T-helper 1 cell (primary cell): ENCODE results near the gene RERE.
A peak's percentile ranks its signal among the peaks of the same experiment; 100 is the strongest.
"Not testable (repeated sequence)": the region's sequence is repeated elsewhere in the genome, so short reads cannot be mapped to it uniquely, and the experiment has no call there.

Source experiments
- DNase-seq, 5 donors: peaks; one replicate each; pipeline ENCODE4 v3.0.0-alpha.2; 2012 to 2020

RERE gene

GRCh38 chr1:8631163-8631562 lies 186.3 kb downstream of the RERE start:
- no peak for DNase-seq

DNA sequence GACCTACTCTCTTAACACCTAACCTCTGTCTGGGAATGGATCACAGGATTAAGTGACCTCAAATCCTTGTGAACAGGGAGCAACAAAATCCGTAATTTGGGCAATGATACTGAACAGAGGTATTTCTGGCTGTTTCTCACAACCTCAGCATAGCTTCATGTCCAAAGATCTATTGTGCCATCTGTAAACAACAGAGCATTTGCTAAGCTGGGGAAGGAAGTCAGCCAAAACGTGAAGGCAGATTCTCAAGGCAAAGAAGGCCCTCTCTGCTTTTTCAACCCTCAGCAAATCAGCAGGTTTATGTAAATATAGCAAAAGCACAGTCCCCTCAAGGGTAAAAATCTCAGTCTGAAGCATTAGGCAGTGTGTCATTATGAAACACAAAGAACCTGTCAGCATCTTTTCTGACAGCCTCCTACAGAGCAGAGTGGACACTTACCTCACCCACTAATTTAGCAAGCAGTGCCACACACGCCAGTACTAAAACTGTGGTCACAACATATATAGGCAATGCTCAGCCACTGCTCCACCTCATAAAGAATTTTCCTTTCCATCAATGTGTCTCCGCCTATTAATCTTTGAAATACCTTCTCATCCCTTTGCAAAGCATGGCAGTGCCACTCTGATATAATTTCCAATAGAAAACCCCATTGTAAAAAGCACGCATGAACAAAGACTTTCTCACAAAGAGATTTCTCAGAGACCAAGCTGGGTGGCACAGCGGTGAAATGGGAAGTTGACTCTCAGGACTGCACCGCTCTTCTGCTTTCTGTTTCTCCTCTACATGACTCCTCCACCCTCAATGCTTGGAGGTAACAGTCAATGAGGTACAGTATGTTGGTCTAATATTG lies 188.0 kb downstream of the RERE start:
- DNase-seq, result peak in 1 of 5 donors; percentile 38

GRCh38 chr1:8628606-8629005 lies 188.8 kb downstream of the RERE start:
- no peak for DNase-seq

GRCh38 chr1:8627728-8628127 lies 189.7 kb downstream of the RERE start:
- no peak for DNase-seq

GRCh38 chr1:8625981-8626898 lies 191.2 kb downstream of the RERE start:
- DNase-seq, result no peak

DNA sequence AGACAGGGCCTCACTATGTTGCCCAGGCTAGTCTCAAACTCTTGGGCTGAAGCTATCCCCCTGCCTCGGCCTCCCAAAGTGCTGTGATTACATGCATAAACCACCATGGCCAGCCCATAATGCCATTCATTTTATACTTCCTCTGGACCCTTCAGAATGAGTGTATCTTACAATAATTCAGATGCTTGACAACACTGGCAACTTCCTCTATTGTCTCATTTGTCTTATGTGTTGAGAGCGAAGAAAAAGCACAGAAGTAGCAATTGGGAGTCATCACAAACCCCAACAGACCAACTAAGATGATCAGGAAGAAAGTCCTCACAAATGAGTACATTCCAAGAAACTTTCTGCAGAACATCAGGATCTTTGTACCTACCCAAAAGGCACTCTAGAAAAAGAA lies 191.9 kb downstream of the RERE start:
- DNase-seq, result no peak

DNA sequence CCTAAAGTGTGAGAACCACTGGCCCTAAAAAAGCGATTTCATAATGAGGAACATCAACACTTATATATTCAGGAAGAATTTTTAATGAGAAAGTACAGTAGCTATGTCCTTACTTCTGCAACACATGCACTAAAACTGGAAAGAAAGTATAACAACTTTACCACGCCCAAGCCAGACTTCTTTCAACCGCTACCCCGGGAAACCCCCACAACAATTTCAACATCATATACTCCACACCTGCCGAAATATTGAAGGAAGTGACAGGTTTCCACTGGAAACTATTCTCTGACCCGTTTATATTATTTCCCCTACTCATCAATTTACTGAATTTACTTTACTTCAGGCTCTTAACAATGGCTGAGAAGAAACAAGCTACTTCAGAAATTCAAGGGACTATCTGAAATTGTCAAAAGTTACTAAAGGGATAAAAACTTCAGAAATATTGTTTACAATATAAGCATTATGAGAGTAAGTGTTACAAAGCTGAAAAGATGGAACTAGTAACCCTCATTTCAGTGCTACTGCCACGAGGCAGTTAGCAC lies 193.7 kb downstream of the RERE start:
- DNase-seq, result peak in 1 of 5 donors; percentile 21

GRCh38 chr1:8621785-8622348 lies 195.6 kb downstream of the RERE start:
- not testable (repeated sequence) for DNase-seq

DNA sequence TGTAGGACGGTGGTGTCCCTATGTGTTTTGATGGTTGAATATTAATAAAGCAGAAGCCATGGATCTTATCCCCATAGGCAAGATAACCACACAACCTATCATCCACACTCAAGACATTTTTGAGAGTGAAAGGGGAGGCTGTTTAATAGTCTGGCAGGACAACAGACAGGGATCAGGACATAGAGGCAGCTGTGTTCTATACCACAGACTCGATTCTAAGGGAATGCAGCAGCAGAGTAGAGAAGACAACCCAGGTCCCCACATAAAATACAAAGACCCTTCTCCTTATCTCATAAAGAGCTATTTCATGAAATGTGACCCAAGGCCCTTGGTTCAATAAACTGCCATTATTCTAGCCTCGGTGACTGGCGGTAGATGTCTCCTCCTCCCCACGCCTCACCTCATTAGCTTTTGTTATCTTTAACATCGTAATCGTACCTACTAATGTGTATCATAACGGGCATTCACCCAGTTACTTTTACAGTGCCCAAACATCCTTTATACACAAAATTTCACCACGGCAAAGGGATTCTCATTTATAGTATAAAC lies 196.3 kb downstream of the RERE start:
- not testable (repeated sequence) for DNase-seq

DNA sequence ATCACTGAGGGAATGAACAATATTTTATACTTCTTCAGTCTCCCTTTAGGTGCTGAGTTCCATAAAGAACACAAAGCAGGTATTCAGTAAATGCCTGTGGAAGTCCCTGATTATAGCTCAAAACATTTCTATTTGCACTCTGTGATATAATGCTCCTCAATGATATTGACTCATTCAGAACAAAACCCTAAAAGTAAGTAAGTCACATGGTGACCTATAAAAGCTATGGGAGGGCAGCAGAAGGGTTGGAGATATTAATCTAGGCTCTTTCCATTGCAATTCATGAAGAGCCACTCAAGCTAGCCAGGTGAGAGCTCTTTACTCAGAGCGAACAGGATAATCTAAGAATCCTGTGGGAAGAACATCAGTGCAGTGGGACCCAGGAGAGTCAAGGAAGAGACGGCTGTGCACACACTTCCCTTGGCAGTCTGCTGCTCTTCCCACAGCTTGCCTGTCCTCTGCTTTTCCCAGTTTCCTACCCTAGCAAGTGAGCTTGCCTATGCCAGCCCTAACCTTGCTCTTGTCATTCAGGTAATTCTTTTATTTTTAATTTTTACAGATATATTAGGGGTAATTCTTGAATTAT lies 197.4 kb downstream of the RERE start:
- DNase-seq, result not testable (repeated sequence)

DNA sequence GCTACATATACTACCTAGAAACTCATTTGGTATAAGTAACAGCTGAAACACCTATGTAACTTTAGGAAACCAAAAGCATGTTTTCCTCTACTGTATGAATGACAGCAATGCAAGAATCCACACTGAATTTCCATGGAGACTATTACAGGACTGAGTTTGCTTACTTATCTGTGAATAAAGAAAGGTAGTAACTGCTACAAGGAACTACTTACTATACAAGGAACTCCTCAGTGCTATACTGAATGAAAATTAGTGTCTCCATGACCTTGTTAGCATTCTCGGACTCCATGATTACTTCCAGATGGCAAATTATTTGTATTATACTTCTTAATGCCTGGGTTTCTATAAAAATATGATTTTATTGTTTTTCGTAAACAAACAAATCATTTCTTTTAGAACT lies 198.0 kb downstream of the RERE start:
- DNase-seq, result not testable (repeated sequence)

- DNase-seq, result not testable (repeated sequence)
Observed at GRCh38 chr1:8616791-8617190, 200.6 kb downstream of the RERE start.

GRCh38 chr1:8611634-8612515 lies 205.6 kb downstream of the RERE start:
- DNase-seq, result not testable (repeated sequence)

GRCh38 chr1:8607906-8608305 lies 209.5 kb downstream of the RERE start:
- no peak for DNase-seq

GRCh38 chr1:8604041-8604945 lies 213.1 kb downstream of the RERE start:
- DNase-seq, result peak in 1 of 5 donors; percentile 88

GRCh38 chr1:8603220-8603616 lies 214.2 kb downstream of the RERE start:
- no peak for DNase-seq

DNA sequence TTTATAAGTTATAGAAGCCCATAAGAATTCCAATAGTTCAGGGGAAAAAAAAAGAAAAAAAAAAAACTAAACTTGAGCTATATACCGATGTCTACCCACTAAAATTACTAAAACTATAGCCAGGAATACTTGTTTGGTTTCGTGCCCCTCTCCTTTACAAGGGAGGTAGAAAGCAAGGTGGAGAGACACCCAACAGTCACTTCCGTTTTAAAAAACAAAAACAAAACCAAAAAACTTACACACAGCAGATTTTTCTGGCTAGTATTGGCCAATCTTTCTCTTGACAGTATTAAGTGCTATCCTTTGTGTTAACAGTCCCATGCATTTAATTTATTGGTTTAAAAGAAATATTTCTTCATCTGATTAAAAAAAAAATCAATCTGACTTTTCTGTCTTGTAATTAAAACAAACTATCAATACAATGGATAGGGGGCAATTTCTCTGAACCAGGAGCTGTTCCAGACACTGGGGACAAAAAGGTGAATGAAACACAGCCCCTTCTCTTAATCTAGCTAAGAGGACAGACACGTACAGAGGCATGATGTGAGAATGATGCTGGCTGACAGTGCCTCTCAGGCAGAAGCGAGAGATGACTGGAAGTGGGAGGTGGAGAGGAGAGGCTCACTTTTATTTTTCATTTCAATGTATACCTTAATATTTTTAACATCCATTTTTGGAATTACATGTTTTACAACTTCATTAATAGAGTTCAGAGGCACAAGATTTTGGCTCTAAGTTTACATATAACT lies 214.8 kb downstream of the RERE start:
- peak in 1 of 5 donors; percentile 51 for DNase-seq

GRCh38 chr1:8600336-8600735 lies 217.1 kb downstream of the RERE start:
- no peak for DNase-seq

GRCh38 chr1:8599646-8600212 lies 217.7 kb downstream of the RERE start:
- no peak for DNase-seq
